T-helper 2 cell treated with Interferon-gamma antibody and Interleukin-4, amounts not matched to agents 100 ng/mL and 5 ng/mL, for 36 hours (primary cell): ENCODE data around the gene SNCAIP. TPM values are rescaled to one million over a fixed set of nuclear protein-coding genes. Genes with fewer than 3 reads are reported as not detected.

ENCODE experiments used
- intact Hi-C: fragments of 100-400 bp; cut with micrococcal nuclease; formaldehyde crosslinking; loops from one replicate; pipeline ENCODE4 v1.15.1; 2023
- total RNA-seq: library from RNA; stranded (reverse); gene quantifications from 2 replicates; pipeline ENCODE4 v1.2.3, GENCODE V29; 2022

Gene SNCAIP
- total RNA-seq, 1 donor from 2014 or later: not detected

DNA sequence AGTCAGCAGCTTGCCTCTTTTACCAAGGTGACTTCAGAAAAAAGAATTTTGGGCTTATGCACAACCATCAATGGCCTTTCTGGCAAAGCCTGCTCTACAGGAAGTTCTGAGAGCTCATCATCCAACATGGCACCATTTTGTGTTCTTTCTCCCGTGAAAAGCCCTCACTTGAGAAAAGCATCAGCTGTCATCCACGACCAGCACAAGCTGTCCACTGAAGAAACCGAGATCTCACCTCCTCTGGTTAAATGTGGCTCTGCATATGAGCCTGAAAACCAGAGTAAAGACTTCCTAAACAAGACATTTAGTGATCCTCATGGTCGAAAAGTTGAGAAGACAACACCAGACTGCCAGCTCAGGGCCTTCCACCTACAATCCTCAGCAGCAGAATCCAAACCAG, 111.2 kb downstream of the SNCAIP start:
- intact Hi-C loops: no loop called here

DNA sequence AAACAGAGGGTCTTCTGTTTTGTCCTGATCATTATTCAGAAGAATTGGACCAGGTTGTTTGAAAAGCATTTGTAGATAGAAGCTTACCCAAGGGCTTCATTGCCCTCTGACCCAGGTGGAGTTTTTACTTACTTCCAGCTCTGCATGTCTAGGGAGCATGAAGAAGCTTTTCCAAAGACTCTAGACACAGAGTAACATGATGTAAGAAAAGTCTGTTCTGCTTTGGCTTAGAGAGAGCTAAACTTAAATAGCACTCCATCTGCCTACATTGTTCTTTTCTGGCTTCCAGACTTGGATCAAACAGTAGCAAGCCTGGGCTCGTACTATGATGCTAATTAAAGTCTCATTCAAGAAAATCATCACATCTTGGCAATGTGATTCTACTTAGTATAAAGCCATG, 112.1 kb downstream of the SNCAIP start:
- intact Hi-C loops: no loop called here

DNA sequence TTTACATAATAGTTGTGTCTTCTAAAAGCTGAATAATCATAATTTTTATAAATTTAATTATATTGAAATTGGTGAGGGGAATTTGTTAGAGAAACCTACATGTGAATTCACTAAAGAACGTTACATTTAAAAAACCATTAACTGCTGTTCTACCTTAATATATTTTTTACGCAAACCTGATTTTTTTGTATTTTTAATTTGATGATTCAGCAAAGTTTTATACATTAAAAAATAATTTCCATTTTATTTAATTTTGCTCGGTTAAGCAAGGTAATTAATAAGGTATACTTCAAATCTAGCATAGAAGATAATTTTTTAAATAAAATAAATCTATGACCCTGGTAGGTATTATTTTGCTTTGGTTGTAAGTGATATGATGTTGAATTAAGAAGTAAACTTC, 114.3 kb downstream of the SNCAIP start:
- intact Hi-C loops: no loop called here

DNA sequence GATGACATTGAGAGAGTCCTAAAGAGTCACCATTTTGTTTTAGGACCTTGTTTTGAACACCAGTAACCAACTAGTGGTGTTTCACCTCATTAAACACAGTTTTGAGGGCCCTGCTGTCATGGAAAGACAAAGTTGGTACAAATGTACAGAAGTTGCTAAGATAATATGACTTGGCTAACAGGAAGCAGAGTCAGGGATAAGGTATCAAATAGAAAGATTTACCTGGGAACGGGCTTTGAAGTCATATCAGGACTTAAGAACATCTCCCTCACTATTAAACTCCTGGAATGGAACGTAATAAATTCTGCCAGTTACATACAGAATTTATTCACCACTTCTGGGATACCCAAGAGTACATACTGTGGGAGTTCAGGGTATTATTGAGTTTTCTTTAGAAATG, 115.6 kb downstream of the SNCAIP start:
- intact Hi-C loops: no loop called here

DNA sequence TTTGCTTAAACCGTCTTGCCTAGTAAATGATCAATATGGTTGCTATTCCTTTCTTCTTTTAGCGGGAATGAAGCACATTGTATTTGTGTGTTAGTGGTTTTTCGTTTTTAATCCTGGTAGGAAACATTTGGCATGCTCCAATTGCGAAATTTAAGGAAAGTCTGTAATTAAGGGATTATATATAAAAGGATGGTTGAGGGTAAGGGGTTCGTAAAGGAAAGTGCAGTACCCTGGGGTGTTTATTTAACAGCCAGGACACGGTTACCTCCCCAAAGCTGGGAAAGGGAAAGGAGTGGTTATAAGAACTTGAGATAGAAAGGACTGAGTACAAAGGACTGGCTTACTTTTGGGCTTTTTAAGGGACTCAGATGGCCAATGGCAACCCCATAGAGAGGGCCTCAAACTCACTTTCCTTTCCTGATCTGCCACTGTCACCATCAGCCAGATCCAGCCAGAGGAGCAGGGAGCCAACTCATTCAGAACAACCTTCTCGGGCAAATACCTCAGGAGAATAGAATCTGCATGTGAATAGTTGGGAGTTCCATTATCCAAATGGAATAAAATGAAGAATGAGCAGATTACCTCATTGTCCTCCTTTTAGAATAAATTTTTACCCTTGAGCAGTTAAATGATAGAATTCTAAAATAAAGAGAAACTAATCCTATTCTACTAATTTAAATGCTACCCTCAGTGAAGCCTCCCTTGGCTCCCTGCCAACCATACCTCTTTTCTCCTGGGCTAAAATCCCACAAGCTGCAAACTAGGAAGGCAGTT, 117.7 kb downstream of the SNCAIP start:
- intact Hi-C loops: no loop called here

DNA sequence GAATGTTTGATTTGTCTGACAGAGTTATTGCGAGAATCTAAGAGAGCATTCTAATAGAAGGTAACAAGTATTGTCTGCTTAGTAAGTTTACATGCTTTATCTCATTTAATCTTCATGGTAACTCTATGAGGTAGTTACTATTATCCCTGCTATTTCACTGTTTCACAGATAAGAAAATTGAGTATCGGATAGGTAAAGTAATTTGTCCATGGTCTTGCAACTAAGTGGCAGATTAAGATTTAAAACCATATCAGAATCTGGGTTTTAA, 118.2 kb downstream of the SNCAIP start:
- intact Hi-C loops: no loop called here

DNA sequence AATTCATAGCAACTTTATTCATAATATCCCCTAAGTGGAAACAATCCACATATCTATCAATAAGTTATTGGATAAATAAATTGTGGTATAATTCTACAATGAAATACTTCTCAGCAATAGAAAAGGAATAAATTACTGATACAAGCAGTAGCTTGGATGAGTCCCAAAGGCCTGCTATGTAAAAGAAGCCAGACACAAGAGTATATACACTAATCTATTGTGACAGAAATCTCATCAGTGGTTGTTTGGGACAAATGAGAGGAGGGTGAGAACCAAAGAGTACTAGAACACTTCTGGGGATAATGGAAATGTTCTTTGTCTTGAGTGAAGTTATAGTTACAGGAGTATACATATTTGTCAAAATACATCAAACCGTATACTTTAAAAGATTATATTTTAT, 119.3 kb downstream of the SNCAIP start:
- intact Hi-C loops: no loop called here

DNA sequence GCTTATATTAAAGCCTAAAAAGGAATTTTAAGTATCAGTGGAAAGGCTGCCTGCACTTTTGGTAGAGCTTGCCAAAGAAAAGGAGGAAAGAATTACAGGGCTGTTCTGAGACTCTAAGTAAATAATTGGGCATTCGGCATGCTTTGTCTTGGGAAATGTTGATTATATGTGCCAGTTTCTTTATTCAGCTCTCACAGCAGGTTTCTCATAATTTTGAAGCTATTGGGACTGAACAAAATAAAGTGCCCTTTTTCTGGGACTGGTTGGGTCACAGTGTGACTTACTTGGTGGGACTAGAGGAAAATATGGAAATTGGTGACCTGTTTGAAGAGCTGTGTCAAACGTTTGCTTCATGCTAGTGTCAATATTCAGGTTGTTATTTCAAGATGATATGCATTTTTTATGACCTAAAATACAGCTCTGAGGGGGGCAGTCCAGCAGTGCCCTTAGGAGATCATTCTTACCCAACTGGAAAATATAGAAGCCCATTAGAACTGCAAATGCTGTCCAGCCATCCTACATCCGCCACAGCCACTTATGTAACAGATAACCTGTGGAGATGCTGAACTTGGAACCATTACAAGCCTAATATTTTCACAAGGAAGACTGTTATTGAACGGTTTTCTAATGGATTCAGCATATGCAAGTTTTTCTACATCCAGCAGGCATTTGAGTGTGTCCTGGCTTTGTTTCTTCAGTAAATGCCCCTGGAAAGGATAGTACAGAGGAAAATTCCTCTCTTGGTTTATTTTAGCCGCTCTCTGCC, 122.4 kb downstream of the SNCAIP start:
- intact Hi-C loops: no loop called here

DNA sequence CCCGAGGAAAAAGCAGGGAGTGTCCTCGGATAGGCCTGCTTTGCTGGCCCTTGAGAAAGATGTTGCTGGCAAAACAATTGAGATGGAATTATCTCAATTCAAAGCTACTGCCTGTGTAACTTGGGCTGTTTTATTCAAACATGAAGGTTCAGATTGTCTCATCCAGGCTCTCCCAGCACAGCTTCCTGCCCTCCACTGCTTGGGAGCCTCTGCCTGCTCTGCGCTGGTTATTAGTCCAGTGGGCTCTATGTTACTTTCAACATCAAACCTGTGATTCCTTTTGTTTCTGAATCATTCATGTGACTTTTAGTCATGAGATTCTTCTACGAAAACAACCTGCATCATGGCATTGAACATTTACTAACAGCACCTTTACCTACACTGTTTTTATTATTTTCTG, 123.2 kb downstream of the SNCAIP start:
- intact Hi-C loops: no loop called here

DNA sequence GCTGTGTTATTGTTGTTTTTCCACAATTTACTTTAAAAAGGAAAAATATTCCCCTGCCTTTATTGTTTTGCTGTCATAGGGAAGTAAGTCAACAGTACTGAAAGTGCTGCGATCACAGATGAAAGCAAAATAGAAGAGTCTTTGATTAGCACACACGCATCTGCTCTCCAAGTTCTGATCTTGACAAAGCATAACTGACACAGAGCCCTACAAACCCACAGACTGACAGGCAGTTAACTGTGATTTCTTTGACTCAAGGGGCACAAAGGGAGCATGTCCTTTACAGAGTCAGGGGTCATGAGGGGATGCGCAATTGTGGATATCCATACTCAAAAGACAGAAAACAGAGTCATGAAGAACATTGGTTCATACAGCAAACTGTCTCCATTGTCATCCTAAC, 123.7 kb downstream of the SNCAIP start:
- intact Hi-C loops: no loop called here

DNA sequence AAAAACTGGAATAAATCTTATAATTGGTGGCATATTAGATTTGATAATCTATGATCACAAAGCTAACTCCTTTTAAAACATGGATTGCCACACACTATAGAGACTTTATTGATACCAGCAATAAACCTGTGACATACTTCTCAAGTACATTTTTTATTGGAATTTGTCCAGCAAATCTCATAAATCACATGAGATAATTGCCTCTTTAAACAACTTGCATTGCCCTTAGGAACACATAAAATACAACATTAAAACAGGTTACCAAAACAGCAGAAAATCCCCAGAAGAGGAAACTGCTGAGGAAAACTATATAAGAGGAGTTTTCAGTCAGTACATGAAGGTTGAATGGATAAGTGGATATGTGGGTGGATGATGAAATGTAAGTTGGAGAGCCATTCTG, 124.6 kb downstream of the SNCAIP start:
- intact Hi-C loops: no loop called here

DNA sequence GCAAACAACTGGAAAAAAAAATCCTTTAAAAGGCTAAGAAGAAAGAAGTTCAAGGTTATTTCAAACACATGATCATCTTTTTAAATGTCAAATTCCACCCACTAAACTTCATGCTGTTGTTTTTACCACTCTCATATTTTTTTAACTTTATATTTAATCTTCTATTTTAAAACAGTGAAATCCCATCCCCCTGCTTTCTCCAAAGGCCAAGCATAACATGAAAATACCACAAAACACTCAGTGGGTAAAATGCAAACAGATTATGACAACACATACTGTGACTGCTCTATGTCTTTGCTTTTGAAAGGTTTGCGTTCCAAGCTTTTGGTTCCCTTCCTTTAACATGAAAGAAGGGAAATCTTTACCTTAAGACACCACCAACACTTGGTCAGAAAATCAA, 127.6 kb downstream of the SNCAIP start:
- intact Hi-C loops: no loop called here

DNA sequence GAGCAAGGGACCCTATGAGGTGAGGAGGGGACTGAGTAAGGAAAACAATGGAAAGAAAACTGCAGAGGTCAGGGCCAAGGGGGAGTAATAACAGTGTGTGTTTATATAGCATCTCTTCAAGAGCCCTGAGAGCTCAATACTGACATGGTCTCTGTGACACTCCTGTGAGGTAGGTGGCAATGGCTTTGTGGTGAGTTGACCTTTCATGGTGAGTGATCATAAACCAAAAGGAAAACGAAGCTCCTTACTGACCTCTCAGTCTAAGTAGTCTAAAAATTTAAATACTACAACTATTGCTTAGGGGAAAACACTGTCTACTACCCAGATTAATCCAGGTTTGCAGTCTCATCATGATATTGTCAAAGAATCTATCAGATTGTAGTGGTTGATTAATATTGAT, 130.9 kb downstream of the SNCAIP start:
- intact Hi-C loops: no loop called here

DNA sequence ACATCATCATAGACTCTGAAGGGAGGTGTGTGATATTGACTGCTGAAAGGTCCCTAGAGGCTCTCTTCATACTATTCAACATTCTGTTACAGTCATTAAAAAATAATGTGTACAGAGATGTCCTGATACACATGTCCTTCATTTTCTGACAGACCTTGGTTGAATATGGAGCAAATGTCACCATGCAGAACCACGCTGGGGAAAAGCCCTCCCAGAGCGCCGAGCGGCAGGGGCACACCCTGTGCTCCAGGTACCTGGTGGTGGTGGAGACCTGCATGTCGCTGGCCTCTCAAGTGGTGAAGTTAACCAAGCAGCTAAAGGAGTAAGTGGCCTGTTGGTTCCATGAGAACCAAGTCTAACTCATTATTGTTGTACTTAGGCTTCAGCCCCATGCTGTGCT, 132.4 kb downstream of the SNCAIP start:
- intact Hi-C loops: no loop called here

DNA sequence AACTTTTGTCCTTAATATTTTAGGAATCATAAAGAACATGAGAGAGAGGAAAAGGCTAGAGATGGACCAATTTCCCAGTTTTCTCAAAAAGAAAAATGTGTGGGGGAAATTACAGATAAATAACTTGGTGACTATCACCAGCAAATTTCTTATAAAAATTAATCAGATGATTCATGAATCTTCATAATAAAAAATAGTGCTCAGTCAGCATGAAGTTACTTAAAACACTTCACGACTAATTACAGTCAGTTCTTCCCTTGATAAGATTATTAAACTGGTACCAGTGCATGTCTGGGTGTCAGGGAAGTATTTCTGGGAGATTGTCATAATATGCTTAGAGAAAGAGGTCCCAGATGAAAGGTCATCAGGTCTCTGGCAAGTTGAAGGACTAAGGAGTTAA, 133.0 kb downstream of the SNCAIP start:
- intact Hi-C loops: no loop called here

DNA sequence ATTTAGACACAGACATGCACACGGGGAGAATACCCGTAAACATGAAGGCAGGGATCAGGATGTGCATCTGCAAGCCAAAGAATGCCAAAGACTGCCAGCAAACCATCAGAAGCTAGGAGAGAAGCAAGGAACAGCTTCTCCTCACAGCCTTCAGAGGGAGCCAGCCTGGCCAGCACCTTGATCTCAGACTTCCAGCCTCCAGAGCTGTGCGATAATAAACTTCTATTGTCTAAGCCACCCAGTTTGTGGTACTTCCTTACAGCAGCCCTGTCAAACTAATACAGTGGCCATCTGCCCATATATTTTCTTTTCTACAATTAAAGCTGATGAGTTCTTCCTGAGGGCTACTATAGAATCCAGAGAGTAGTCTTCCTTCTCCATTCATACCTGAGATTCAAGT, 135.0 kb downstream of the SNCAIP start:
- intact Hi-C loops: no loop called here

DNA sequence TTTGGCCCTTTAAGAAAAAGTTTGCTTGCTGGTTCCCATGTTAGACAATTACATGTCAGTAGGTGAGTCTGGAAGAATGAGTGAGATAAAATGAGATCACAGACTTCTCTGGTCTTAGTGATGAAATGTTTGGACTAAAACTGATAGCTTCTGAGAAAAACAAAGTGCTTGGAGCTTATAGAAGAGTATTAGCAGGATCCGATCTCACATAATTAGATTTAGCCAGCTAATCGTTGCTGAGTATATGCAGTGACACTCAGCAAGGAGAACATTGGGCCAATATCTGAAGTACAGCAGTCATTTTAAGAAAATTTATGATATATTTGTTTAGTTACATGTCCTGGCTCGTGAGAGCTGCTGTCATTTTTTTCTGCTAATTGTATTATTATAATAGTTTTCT, 135.8 kb downstream of the SNCAIP start:
- intact Hi-C loops: no loop called here

DNA sequence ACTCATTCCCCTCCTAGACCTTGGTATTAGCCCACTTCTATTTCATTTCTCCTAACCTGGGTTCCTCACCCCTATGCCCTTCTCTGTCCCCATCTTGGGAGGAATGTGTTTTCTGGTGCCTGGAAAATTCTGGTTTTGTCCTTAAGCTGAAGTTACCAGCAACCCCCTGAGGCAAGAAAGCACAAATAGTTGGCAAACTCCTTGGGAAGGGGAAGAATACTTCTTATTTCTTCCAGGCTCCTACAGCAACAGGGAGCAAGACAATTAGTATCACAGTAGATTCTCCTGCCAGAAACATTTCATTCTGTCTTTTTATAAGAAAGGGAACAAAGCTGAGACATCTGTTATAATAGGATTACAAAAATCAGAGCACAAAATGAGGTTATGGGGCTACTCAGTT, 142.5 kb downstream of the SNCAIP start:
- intact Hi-C loops: no loop called here

DNA sequence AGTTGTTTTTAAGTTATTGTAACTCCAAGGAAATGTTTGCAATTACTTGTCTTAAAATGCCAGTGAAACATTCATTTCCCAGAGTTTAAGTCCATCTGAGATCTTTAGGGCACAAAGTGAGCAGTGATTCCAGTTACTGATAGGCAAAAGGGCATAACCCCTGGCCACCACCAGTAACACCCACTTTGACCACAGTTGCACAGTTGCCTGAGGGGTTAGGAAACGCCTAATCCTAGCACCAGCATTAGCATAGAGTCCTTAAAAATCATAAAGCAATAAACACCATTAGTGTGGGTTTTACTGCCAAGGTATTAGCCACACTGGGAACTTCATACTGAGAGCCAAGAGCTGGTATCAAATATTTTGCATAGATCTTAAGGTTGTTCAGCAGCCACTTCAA, 143.9 kb downstream of the SNCAIP start:
- intact Hi-C loops: no loop called here

DNA sequence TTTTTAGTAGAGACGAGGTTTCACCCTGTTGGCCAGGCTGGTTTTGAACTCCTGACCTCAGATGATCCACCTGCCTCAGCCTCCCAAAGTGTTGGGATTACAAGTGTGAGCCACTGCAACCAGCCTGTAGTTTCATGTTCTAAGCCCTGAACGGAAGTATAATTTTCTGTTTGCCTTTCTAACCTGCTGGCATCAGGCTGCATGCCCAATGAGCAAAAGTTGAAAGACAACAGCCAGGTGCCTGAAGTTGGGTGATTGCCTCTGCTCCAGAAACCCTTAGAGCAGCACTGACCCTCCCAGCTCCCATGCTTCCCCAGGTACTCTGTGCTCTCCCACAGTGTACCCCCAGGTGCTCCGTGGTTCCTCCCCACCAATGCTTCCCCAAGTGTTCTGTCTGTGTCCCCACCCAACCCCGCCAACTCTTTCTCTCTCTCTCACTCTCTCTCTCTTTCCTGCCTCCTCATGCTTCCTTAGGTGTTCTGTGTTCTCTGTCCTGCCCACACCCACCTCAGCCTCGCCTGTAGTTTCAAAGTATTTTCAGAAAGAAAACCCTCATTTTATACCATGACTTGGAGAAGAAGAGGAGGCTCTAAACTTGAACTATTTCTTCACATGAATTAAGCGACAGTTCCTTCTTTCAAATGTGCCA, 145.3 kb downstream of the SNCAIP start:
- intact Hi-C loops: no loop called here

DNA sequence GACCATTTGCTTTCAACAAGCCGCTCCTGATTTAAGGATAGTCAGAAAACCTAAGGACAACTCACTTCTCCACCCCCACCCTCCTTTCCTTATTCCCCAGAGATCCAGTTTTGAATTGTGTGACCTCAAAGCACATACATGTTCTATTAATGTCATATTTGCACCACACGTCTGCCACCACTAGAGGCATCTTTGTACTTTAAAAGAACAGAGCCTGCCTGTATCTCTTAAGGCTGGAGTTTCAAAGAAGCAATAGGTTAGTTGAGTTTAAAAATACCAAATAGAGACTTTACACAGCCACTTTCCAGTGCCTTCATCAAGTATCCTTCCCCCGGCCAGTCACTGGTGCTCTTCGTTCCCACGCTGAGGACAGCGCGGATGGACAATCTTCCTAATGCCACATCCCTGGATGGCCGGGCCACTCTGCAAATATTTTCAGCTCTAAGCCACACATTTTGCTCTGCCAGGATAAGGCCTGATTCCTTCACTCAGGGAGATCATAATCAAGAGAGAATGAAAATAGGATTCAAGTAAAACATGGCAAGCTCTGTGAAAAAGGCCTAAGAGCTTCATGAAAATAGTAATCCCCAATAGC, 146.3 kb downstream of the SNCAIP start:
- intact Hi-C loops: no loop called here

DNA sequence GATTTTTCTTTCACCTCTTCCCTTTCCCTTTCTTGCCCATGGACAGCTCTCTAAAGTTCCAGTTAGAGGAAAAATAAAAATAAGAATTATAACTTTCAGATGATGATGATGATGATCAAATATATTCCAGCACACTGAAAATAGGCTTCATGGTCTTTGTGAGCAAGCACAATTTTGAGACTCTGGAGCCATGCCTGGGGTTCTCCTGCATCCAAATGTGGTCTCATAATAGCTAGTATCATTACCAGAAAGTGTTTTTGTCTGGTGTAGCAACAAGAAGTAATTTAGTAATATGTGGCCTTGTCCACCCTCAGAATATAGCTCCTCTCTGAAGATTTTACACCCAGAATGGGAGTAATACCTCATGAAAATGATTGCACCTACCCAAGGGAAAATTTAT, 150.4 kb downstream of the SNCAIP start:
- intact Hi-C loops: no loop called here
